Neural progenitor cell (in vitro differentiated cells): Measurements from ENCODE around the gene SGSM1. TPM values are rescaled to one million over a fixed set of nuclear protein-coding genes. Genes with fewer than 3 reads are reported as not detected.

Experiments used
- DNase-seq: peaks from one replicate; pipeline ENCODE4 v3.0.0-alpha.2; 2016; ENCODE audit warnings: low spot score
- H2AFZ ChIP-seq: fragments of 200-600 bp; sonication (generic); replicated peaks from 2 replicates; pipeline ENCODE4 v1.6.1; 2016; ENCODE audit warnings: antibody characterized with exemption
- H3F3A ChIP-seq: fragments of 200-600 bp; sonication (generic); 2 replicates; pipeline ENCODE4 v1.6.1; 2016; ENCODE audit warnings: antibody characterized with exemption, low read depth
- H3K27ac ChIP-seq: fragments of 200-600 bp; sonication (generic); 2 replicates; pipeline ENCODE4 v1.5.1; 2016; ENCODE audit warnings: mild to moderate bottlenecking
- H3K27me3 ChIP-seq: fragments of 200-600 bp; sonication (generic); 2 replicates; pipeline ENCODE4 v1.6.1; 2016; ENCODE audit warnings: mild to moderate bottlenecking, moderate library complexity
- H3K36me3 ChIP-seq: fragments of 200-600 bp; sonication (generic); 2 replicates; pipeline ENCODE4 v1.5.1; 2016
- H3K4me1 ChIP-seq: fragments of 200-600 bp; sonication (generic); 2 replicates; pipeline ENCODE4 v1.6.1; 2016; ENCODE audit warnings: mixed run types
- H3K4me2 ChIP-seq: fragments of 200-600 bp; sonication (generic); 2 replicates; pipeline ENCODE4 v1.6.1; 2016
- H3K4me3 ChIP-seq: fragments of 200-600 bp; sonication (generic); 2 replicates; pipeline ENCODE4 v1.5.1; 2016
- H3K79me2 ChIP-seq: fragments of 200-600 bp; sonication (generic); 2 replicates; pipeline ENCODE4 v1.6.1; 2016; ENCODE audit warnings: low read depth
- H3K9ac ChIP-seq: fragments of 200-600 bp; sonication (generic); 2 replicates; pipeline ENCODE4 v1.6.1; 2016
- H3K9me3 ChIP-seq: fragments of 200-600 bp; sonication (generic); 2 replicates; pipeline ENCODE4 v1.5.1; 2016; ENCODE audit warnings: low read depth
- H4K20me1 ChIP-seq: fragments of 200-600 bp; sonication (generic); 2 replicates; pipeline ENCODE4 v1.6.1; 2016; ENCODE audit warnings: low read depth
- H3K27ac Mint-ChIP-seq: 3 replicates; pipeline ENCODE4 v1.8.0; 2021; ENCODE audit warnings: mixed read lengths
- H3K27me3 Mint-ChIP-seq: 2 replicates; pipeline ENCODE4 v1.8.0; 2022; ENCODE audit warnings: low read depth, mild to moderate bottlenecking, inconsistent platforms, moderate library complexity, mixed read lengths; ENCODE audit not compliant: insufficient read depth
- H3K36me3 Mint-ChIP-seq: 3 replicates; pipeline ENCODE4 v1.8.0; 2021; ENCODE audit warnings: mixed read lengths
- H3K4me1 Mint-ChIP-seq: 3 replicates; pipeline ENCODE4 v1.8.0; 2021; ENCODE audit warnings: mixed read lengths
- H3K4me3 Mint-ChIP-seq: 3 replicates; pipeline ENCODE4 v1.8.0; 2021; ENCODE audit warnings: mild to moderate bottlenecking, moderate library complexity, mixed read lengths
- H3K9me3 Mint-ChIP-seq: 3 replicates; pipeline ENCODE4 v1.8.0; 2020; ENCODE audit warnings: mixed read lengths
- EZH2 ChIP-seq: fragments of 200-600 bp; sonication (generic); IDR thresholded peaks from 2 replicates; pipeline ENCODE4 v1.6.1; 2017; ENCODE audit warnings: antibody characterized with exemption, mild to moderate bottlenecking, moderate library complexity
- EZH2phosphoT487 ChIP-seq: fragments of 200-600 bp; sonication (generic); IDR thresholded peaks from 2 replicates; pipeline ENCODE4 v1.6.1; 2017; ENCODE audit warnings: antibody characterized with exemption
- total RNA-seq: library from RNA; depleted of rRNA; stranded (reverse); fragments of >200 nt; gene quantifications from 2 replicates; pipeline ENCODE4 v1.2.3, GENCODE V29; 2015; ENCODE audit warnings: low replicate concordance
- TF ChIP-seq, protein P1 (sequence below): fragments of 200-600 bp; sonication (generic); IDR thresholded peaks from 2 replicates; pipeline ENCODE4 v1.5.1; 2017; ENCODE audit warnings: antibody characterized with exemption, mild to moderate bottlenecking

SGSM1 gene
- total RNA-seq, 1 donor from 2014 or later: 1.1 TPM

DNA sequence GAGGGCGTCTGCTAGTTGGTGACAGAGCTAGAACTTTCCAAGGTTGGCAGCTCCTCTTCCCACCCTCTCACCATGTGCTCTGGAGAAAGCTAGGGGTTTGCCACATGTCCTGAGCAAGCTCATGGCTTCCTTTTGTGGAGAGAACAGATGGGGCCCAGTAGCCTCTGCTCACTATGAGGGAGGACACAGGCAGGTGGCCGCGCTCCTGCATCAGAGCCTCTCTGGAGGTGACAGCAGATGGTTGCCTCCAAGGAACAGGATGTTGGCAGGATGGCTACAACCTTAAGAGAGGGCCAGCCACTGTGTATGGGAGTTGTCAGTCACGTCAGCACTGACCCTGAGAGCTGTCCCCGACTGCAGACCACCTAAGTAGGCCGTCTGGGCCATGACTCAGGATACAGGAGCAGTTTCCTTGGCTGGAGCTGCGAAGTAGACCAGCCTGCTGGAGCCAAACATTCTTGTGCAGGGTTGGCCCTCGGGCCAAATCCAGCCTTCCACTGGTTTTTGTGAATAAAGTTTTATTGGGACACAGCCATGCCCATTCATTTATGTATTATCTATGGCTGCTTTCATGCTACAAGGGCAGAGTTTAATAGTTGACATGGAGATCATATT is 28.0 kb downstream of the SGSM1 start:
- Histone ChIP-seq H3K4me3 (no peak overlapping the region), H3K4me2 (no peak overlapping the region), H3K9ac (no peak overlapping the region), H3K27ac (no peak overlapping the region), H2AFZ (no peak overlapping the region), H3K9me3 (no peaks in the 10 kb centered on the region), H4K20me1 (no peaks in the 10 kb centered on the region), H3F3A (no peaks in the 10 kb centered on the region), H3K79me2 (no peaks in the 10 kb centered on the region), H3K4me1 (peaks cover 5% of the 10 kb centered on the region), H3K36me3 (no peaks in the 10 kb centered on the region), H3K27me3 (no peaks in the 10 kb centered on the region)
- Mint-ChIP-seq H3K27me3 (peaks cover 14% of the 10 kb centered on the region), H3K4me1 (peaks cover 9% of the 10 kb centered on the region), H3K27ac (no peak overlapping the region), H3K4me3 (no peak overlapping the region), H3K9me3 (peaks cover 2% of the 10 kb centered on the region), H3K36me3 (no peaks in the 10 kb centered on the region)
- DNase-seq: no peak
- TF ChIP-seq EZH2 (no peak), EZH2phosphoT487 (no peak)
- TF ChIP-seq, protein P1, sequence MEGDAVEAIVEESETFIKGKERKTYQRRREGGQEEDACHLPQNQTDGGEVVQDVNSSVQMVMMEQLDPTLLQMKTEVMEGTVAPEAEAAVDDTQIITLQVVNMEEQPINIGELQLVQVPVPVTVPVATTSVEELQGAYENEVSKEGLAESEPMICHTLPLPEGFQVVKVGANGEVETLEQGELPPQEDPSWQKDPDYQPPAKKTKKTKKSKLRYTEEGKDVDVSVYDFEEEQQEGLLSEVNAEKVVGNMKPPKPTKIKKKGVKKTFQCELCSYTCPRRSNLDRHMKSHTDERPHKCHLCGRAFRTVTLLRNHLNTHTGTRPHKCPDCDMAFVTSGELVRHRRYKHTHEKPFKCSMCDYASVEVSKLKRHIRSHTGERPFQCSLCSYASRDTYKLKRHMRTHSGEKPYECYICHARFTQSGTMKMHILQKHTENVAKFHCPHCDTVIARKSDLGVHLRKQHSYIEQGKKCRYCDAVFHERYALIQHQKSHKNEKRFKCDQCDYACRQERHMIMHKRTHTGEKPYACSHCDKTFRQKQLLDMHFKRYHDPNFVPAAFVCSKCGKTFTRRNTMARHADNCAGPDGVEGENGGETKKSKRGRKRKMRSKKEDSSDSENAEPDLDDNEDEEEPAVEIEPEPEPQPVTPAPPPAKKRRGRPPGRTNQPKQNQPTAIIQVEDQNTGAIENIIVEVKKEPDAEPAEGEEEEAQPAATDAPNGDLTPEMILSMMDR: no peak

DNA sequence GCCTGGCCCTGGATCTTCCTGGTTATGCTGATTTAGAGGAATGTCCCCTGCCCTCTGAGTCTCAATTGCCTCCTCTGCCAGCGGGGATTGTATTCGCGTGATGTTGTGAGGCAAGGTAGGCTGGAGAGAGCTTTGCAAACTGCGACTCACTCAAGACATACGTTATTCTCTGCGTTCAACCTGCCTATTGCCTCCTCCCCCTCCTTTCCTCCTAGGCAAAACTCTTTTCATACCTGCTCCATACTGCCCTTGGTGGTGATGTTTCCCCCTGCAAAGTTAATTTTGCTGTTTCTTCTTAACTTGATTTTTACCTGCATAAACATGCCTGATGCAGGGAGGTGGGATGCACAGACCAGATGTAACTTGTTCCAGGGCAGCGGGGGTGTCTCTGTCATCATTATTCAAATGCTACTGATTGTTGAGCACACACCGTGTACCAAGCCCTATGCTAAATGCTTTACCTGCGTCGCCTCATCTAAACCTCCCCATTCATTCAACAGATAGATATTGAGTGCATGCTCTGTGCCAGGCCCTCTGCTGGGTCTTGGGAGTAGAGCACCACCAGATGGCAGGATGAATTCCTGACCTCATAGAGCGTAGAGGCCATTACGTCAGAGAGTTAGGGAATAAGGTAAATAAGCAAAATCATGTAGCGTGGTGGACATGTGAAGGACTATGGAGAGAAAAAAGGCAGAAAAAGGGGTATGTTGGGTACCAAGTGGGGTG is 29.0 kb downstream of the SGSM1 start:
- Histone ChIP-seq H3K79me2 (no peaks in the 10 kb centered on the region), H2AFZ (no peak overlapping the region), H3K27me3 (no peaks in the 10 kb centered on the region), H4K20me1 (no peaks in the 10 kb centered on the region), H3F3A (no peaks in the 10 kb centered on the region), H3K36me3 (no peaks in the 10 kb centered on the region), H3K4me3 (no peak overlapping the region), H3K9ac (no peak overlapping the region), H3K9me3 (no peaks in the 10 kb centered on the region), H3K27ac (no peak overlapping the region), H3K4me1 (peaks cover 5% of the 10 kb centered on the region), H3K4me2 (no peak overlapping the region)
- Mint-ChIP-seq H3K4me1 (peaks cover 9% of the 10 kb centered on the region), H3K27me3 (peaks cover 12% of the 10 kb centered on the region), H3K9me3 (peaks cover 2% of the 10 kb centered on the region), H3K4me3 (no peak overlapping the region), H3K36me3 (no peaks in the 10 kb centered on the region), H3K27ac (no peak overlapping the region)
- peak; percentile 59 for DNase-seq
- TF ChIP-seq, protein P1: peak; percentile 60
- no peak for TF ChIP-seq EZH2

DNA sequence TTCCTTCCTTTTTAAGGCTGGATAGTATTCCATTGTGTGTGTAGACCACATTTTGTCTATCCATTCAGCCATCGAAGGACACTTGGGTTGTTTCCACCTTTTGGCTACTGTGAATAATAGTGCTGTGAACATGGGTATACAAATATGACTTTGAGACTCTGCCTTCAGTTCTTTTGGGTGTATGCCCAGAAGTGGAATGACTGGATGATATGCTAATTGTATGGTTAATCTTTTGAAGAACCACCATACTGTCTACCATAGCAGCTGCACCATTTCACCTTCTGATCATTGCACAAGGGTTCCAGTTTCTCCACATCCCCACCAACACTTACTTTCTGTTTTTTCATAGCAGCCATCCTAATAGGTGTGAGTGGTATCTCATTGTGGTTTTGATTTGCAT is 30.3 kb downstream of the SGSM1 start:
- Histone ChIP-seq H3K79me2 (no peaks in the 10 kb centered on the region), H3K9me3 (no peaks in the 10 kb centered on the region), H3K4me1 (no peaks in the 10 kb centered on the region), H3K36me3 (no peaks in the 10 kb centered on the region), H2AFZ (no peak overlapping the region), H3K9ac (no peak overlapping the region), H3K4me2 (no peak overlapping the region), H3F3A (no peaks in the 10 kb centered on the region), H3K4me3 (no peak overlapping the region), H4K20me1 (no peaks in the 10 kb centered on the region), H3K27me3 (no peaks in the 10 kb centered on the region), H3K27ac (no peak overlapping the region)
- peaks cover 6% of the 10 kb centered on the region for H3K27me3 Mint-ChIP-seq
- TF ChIP-seq EZH2 (no peak), EZH2phosphoT487 (no peak)
- TF ChIP-seq, protein P1: no peak
- H3K4me3 Mint-ChIP-seq: no peak overlapping the region
- no peaks in the 10 kb centered on the region for H3K4me1 Mint-ChIP-seq
- H3K27ac Mint-ChIP-seq: no peak overlapping the region
- no peak for DNase-seq
- H3K36me3 Mint-ChIP-seq: no peaks in the 10 kb centered on the region
- peaks cover 2% of the 10 kb centered on the region for H3K9me3 Mint-ChIP-seq
